ENCODE measurements around the gene JADE2.

Gene JADE2

DNA sequence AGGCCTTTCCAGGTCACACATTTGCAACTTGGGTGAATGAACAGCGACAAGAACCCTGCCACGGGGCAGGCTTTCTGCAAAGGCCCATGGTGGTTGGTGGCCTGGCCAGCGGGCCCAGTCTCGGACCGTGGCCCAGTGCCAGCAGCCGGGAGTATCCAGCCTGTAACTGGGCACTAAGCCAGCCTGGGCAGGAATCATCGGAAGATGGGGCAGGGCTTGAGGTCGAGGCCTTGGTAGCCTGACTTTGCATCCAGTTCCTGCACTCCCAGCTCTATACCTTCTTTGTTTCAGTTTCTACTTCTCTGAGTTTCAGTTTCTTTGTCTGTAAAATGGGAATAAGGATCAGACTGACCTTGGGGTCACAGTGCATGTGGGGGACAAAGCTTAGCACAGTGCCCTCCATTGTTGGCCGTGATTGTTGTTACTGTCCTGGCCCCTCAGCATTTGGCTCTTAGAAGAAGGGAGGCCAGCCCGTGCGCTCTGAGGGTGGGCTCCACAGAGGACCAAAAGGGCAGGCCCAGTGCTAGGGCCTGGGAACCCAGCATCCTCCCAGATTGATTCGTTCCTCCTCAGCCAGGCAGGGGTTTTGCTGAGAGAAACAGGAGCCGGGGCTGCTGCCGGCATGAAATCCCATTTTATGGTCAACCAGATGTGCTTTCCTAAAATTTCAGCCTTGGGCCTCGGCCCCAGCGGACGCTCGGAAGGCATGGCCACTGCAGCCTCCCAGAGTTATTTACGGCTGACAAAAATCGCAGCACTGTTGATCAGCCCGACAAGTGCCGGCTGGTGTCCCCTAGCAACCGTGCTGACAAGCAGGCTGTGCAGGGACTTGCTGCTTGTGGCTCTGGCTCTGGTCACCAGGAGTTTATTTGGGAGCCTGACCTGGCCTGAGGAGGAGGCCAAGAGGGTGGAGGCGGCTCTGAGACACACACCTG lies 43.6 kb downstream of the JADE2 start:
- DNase-seq (ENCODE audit: low read depth, low spot score), result no peak

DNA sequence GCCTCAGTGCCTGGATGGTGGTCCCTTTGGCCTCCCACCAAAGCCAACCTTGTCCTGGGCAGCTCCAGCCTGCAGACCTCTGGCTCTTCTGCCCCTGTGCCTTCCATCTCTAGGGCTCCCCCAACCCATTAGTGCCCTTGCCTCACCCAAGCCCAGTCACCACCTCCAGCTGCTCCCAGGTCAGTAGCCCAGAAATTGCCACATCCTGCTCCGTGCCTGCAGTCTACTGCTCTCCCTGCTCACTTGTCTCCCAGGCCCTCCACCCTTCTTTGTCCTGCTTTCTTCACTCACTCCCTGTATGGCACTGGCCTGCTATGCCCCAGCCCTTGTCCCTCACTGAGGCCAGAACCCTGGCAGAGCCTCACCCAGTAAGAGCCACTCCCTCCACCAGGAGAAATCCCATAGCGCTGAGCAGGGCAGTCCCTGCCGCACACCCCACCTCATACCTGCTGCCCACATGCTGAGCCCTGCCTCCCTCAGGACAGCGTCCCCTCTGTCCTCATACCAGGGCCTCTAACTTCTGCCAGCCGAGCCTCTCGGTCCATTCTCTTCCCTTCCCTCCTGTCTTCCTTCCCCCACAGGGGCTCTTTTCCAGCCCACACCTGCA lies 44.4 kb downstream of the JADE2 start:
- DNase-seq (ENCODE audit: low read depth, low spot score), result no peak

- no peak for DNase-seq (ENCODE audit: low read depth, low spot score)
Observed at GRCh38 chr5:134570365-134570758, 44.9 kb downstream of the JADE2 start.

- DNase-seq (ENCODE audit: low read depth, low spot score), result no peak
Observed at GRCh38 chr5:134570886-134571285, 45.4 kb downstream of the JADE2 start.

GRCh38 chr5:134571693-134572405 lies 46.4 kb downstream of the JADE2 start:
- no peak for DNase-seq (ENCODE audit: low read depth, low spot score)

DNA sequence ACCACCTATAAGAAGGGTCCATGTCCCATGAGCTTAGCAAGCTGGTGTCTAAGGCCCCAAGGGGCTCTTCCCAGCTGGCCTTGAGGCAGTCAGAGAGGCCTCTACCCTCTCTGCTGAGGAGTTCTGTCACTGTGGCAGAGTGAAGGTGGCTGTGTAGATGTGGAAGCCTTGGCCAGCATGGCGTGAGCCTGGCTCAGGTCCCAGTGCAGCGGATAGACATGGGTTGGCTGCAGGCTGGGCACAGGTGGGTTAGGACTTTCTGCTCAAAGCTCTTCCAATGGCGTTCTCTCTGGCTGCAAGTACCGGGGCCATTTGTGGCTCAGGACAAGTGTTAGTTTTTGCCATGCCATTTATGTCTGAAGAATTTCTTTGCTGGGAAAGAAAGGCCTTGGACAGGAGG lies 47.3 kb downstream of the JADE2 start:
- no peak for DNase-seq (ENCODE audit: low read depth, low spot score)

DNA sequence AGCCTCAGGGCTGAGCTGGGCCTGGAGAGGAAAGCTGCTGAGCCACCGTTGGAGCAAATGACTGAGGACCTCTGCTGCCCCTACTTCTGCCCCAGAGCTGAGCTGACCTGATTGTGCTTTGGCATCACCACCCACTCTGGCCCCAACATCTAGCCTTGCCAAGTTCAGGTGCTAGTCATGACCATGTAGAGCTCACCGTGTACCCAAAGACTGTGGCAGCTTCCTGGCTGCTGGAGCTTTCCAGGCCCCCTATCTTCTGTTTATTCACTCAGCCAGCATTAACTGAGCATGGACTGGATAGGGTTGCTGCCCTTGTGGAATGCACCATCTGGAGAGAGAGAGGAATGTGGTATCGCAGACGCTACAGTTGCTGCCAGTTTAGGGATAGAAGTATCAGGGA lies 49.1 kb downstream of the JADE2 start:
- DNase-seq (ENCODE audit: low read depth, low spot score), result no peak

GRCh38 chr5:134575316-134575715 lies 49.8 kb downstream of the JADE2 start:
- no peak for DNase-seq (ENCODE audit: low read depth, low spot score)

GRCh38 chr5:134576386-134577021 lies 51.0 kb downstream of the JADE2 start:
- DNase-seq (ENCODE audit: low read depth, low spot score), result no peak

DNA sequence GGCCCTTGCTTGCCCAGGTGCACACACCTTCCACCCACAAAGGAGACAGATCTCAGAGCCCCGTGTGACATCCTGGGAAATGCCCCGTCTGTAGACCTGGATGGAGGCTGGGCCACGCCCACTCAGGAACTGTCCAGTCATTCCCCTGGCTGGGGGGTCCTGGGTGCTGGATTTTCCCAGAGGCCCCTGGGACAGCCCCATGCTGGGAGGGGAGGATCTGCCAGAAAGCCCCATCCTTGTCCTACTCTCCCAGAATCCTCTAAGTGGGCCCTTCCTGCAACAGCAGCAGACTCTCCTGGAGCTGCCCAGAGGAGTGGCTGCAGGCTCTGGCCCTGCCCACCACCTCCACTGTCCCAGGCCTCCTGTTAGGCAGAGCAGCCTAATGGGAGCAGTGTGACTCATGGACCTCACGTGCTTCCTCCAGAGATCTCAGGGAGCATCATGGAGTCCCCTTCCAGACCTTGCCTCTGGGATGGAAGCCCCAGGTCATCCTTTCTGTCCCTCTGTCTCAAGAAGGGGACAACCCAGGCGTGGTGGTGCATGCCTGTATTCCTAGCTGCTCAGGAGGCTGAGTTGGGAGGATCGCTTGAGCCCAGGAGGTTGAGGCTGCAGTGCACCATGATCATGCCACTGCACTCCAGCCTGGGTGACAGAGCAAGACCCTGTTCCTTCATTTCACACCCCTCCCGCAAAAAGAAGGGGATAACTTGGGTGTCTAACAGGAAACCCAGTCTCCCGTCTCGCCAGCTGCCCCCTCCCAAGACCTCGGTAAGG lies 51.7 kb downstream of the JADE2 start:
- DNase-seq (ENCODE audit: low read depth, low spot score), result no peak

- DNase-seq (ENCODE audit: low read depth, low spot score), result peak; percentile 52
Observed at GRCh38 chr5:134577796-134578577, 52.5 kb downstream of the JADE2 start.

- DNase-seq (ENCODE audit: low read depth, low spot score), result no peak
Observed at GRCh38 chr5:134578578-134579283, 53.3 kb downstream of the JADE2 start.

GRCh38 chr5:134579284-134579771 lies 53.9 kb downstream of the JADE2 start:
- no peak for DNase-seq (ENCODE audit: low read depth, low spot score)

DNA sequence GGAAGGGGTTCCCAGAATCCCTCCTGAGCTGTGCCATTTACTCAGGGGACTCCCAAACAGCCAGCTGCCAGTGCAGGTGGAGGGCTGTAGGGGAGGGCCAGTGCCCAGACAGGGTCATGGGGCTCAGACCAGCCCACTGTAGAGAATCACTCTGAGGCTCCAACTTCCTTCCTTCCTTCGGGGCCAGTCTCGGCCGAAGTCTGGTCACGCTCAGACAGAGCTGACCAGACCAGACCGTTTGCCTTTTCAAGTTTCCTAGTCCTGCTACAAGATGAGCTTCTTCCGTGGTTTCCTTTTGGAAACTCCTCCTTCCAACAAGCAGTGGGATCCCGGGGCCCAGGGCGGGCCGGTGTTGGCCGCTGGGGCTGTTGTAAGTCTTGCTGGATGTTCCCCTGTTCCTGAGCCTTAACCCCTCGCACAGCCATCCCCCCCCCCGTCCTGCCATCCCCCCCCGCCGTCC lies 54.6 kb downstream of the JADE2 start:
- no peak for DNase-seq (ENCODE audit: low read depth, low spot score)

GRCh38 chr5:134581241-134581981 lies 55.9 kb downstream of the JADE2 start:
- DNase-seq (ENCODE audit: low read depth, low spot score), result no peak

- DNase-seq (ENCODE audit: low read depth, low spot score), result no peak
Observed at GRCh38 chr5:134582281-134582680, 56.8 kb downstream of the JADE2 start.

DNA sequence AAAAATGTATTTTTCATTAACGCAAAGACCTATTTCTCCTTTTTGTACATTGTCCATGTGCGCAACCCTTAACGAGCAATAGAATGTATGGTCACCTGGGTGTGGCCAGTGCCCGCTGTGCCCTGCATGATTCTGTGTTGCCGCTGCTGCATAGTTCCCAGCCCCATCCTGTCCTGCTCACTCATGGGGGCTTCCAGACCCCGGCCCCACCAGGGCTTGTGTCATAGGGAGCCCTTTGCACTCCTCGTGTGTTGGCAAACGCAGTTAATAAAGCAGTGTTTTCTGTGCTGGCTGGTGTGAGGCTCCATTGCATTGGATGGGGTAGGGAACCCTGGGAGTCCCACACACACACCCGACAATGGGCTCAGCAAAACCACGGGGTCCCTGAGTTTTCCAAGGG lies 57.5 kb downstream of the JADE2 start:
- no peak for DNase-seq (ENCODE audit: low read depth, low spot score)

GRCh38 chr5:134583766-134584165 lies 58.3 kb downstream of the JADE2 start:
- no peak for DNase-seq (ENCODE audit: low read depth, low spot score)

DNA sequence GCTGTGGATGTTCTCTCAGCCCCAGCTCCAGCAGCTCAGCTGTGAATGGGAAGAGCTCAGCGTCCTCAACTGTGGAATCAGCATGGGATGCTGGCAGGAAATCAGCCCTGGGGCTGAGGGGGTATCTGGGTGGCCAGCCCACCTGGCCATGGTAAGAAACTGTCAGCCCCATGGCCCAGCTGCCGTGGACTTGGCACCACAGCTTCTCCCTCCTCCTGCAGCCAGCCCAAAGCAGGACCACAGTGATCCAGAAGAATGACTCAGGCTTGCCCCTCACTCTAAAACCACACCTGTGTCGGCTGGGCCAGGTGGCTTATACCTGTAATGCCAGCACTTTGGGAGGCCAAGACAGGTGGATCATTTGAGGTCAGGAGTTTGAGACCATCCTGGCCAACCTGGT lies 59.2 kb downstream of the JADE2 start:
- no peak for DNase-seq (ENCODE audit: low read depth, low spot score)
